ENCODE data around the gene BRAF.

DNA sequence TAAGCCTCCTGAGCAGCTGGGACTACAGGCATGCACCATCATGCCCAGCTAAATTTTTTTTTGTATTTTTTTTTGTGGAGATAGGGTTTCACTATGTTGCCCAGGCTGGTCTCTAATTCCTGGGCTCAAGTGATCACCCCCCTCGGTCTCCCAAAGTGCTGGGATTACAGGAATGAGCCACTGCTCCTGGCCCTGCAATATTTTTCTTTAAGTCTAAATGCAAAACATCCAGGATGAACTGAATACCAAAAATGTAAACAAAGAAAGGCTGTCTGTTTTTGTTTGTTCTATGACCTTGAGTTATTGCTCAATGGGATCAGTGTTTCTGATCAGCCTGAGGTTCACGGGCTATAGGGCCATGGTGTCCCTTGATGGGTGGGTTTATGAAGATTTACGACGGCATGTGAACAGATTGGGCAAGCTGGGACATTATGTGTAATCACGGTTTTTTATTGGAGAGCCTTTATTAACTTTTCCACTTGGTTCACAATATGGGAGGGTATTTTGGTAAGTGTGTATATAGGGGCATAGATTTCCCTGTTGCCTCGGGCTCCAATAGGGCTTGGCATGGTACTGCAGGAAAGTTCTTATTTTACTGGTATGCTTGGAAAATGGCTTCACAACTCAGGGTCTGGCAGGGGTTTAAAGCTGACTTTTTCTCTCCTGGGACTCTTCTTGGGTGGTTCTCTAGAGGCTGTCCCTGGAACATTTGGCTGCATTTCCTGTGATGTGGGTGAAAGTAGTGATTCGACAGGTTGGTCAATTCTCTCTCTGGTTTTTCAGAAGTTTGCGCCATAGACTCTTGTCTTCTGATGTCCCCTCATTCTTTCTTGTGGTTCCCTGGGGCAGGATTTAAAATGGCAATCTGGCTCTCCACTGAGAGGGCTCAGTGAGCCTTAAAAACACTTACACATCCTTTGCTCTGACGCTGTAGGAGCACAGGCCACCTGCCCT lies 48.4 kb upstream of the BRAF start:
- TF ChIP-seq EZH2 (IDR thresholded peaks at IDR 0.05; ENCODE audit: low read depth, low read length, severe bottlenecking) (no peak), RBBP5 (IDR thresholded peaks at IDR 0.05; ENCODE audit: borderline replicate concordance, low read depth, low read length) (no peak), SIX5 (IDR thresholded peaks at IDR 0.05; ENCODE audit: low read depth, low read length) (no peak), SRF (IDR thresholded peaks at IDR 0.05; ENCODE audit: low read depth, low read length) (no peak), CEBPB (IDR thresholded peaks at IDR 0.05; ENCODE audit: low read depth, low read length) (no peak), GTF2F1 (IDR thresholded peaks at IDR 0.05; ENCODE audit: borderline replicate concordance, low read depth, low read length) (no peak)
- TF ChIP-seq, protein P1, sequence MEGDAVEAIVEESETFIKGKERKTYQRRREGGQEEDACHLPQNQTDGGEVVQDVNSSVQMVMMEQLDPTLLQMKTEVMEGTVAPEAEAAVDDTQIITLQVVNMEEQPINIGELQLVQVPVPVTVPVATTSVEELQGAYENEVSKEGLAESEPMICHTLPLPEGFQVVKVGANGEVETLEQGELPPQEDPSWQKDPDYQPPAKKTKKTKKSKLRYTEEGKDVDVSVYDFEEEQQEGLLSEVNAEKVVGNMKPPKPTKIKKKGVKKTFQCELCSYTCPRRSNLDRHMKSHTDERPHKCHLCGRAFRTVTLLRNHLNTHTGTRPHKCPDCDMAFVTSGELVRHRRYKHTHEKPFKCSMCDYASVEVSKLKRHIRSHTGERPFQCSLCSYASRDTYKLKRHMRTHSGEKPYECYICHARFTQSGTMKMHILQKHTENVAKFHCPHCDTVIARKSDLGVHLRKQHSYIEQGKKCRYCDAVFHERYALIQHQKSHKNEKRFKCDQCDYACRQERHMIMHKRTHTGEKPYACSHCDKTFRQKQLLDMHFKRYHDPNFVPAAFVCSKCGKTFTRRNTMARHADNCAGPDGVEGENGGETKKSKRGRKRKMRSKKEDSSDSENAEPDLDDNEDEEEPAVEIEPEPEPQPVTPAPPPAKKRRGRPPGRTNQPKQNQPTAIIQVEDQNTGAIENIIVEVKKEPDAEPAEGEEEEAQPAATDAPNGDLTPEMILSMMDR (IDR thresholded peaks at IDR 0.05; ENCODE audit: control extremely low read depth in 1 of 3, insufficient read depth in 1 of 3, low read depth in 1 of 3, low read length in 3 of 3): no peak
- TF ChIP-seq, protein P2, sequence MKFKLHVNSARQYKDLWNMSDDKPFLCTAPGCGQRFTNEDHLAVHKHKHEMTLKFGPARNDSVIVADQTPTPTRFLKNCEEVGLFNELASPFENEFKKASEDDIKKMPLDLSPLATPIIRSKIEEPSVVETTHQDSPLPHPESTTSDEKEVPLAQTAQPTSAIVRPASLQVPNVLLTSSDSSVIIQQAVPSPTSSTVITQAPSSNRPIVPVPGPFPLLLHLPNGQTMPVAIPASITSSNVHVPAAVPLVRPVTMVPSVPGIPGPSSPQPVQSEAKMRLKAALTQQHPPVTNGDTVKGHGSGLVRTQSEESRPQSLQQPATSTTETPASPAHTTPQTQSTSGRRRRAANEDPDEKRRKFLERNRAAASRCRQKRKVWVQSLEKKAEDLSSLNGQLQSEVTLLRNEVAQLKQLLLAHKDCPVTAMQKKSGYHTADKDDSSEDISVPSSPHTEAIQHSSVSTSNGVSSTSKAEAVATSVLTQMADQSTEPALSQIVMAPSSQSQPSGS (IDR thresholded peaks at IDR 0.05; ENCODE audit: low read length): no peak
